Measurements from ENCODE around the gene STOML2.
"Not testable (repeated sequence)": the region's sequence is repeated elsewhere in the genome, so short reads cannot be mapped to it uniquely, and the experiment has no call there.

Gene STOML2

GRCh38 chr9:35102769-35103659, at the start of gene STOML2:
Gene STOML2, minus strand, starts transcription at chr9:35103131. Its CDS starts 37 bp downstream, at chr9:35103094.
- in situ Hi-C loops (cut with MboI; ENCODE audit: low sequenced_read_pairs), result no loop called here

GRCh38 chr9:35147941-35148563, 45.1 kb upstream of the STOML2 start:
- in situ Hi-C loops (cut with MboI; ENCODE audit: low sequenced_read_pairs), result not testable (repeated sequence)

- in situ Hi-C loops (cut with MboI; ENCODE audit: low sequenced_read_pairs), result no loop called here
These were observed 39.1 kb upstream of the STOML2 start for GRCh38 chr9:35142037-35142436.

GRCh38 chr9:35140093-35140492, 37.2 kb upstream of the STOML2 start:
- in situ Hi-C loops (cut with MboI; ENCODE audit: low sequenced_read_pairs), result no loop called here

- in situ Hi-C loops (cut with MboI; ENCODE audit: low sequenced_read_pairs), result no loop called here
These were observed 33.9 kb upstream of the STOML2 start for GRCh38 chr9:35136866-35137265.

GRCh38 chr9:35135988-35136387, 33.1 kb upstream of the STOML2 start:
- in situ Hi-C loops (cut with MboI; ENCODE audit: low sequenced_read_pairs), result no loop called here

- in situ Hi-C loops (cut with MboI; ENCODE audit: low sequenced_read_pairs), result no loop called here
These were observed 32.0 kb upstream of the STOML2 start for GRCh38 chr9:35134920-35135319.

- in situ Hi-C loops (cut with MboI; ENCODE audit: low sequenced_read_pairs), result no loop called here
These were observed 14.1 kb upstream of the STOML2 start for GRCh38 chr9:35116898-35117551.

- in situ Hi-C loops (cut with MboI; ENCODE audit: low sequenced_read_pairs), result no loop called here
These were observed 13.6 kb upstream of the STOML2 start for GRCh38 chr9:35116539-35116897.

- in situ Hi-C loops (cut with MboI; ENCODE audit: low sequenced_read_pairs), result no loop called here
These were observed 13.0 kb upstream of the STOML2 start, which contains the start of gene ATOSB for GRCh38 chr9:35115680-35116538. Gene ATOSB, minus strand, starts transcription at chr9:35115862. Its CDS starts 7,588 bp downstream, at chr9:35108274.

GRCh38 chr9:35114840-35115628, 12.1 kb upstream of the STOML2 start:
- in situ Hi-C loops (cut with MboI; ENCODE audit: low sequenced_read_pairs), result no loop called here

GRCh38 chr9:35114113-35114839, 11.3 kb upstream of the STOML2 start:
- in situ Hi-C loops (cut with MboI; ENCODE audit: low sequenced_read_pairs), result no loop called here

GRCh38 chr9:35112257-35113020, 9.5 kb upstream of the STOML2 start:
- in situ Hi-C loops (cut with MboI; ENCODE audit: low sequenced_read_pairs), result no loop called here

GRCh38 chr9:35111001-35111933, 8.3 kb upstream of the STOML2 start:
- in situ Hi-C loops (cut with MboI; ENCODE audit: low sequenced_read_pairs), result no loop called here

GRCh38 chr9:35110327-35110761, 7.4 kb upstream of the STOML2 start:
- in situ Hi-C loops (cut with MboI; ENCODE audit: low sequenced_read_pairs), result no loop called here

- in situ Hi-C loops (cut with MboI; ENCODE audit: low sequenced_read_pairs), result no loop called here
These were observed 6.1 kb upstream of the STOML2 start for GRCh38 chr9:35108946-35109575.

GRCh38 chr9:35108461-35108860, 5.5 kb upstream of the STOML2 start:
- in situ Hi-C loops (cut with MboI; ENCODE audit: low sequenced_read_pairs), result no loop called here
